Neural cell (in vitro differentiated cells): ENCODE data around the gene KIF16B. TPM values are rescaled to one million over a fixed set of nuclear protein-coding genes. Genes with fewer than 3 reads are reported as not detected.

Source experiments
- H2AFZ ChIP-seq: fragments of 200-600, 300-800 bp; sonication (generic), shearing (Covaris generic); 2 replicates; pipeline ENCODE4 v1.6.0; 2014; ENCODE audit warnings: low read depth, mild to moderate bottlenecking, antibody characterized with exemption, low read length, moderate library complexity
- H3F3A ChIP-seq: fragments of 200-600 bp; shearing (Covaris generic); 2 replicates; pipeline ENCODE4 v1.6.1; 2016; ENCODE audit warnings: mild to moderate bottlenecking, moderate library complexity, mixed read lengths, antibody characterized with exemption, low read length; ENCODE audit not compliant: insufficient read depth, poor library complexity, severe bottlenecking
- H3K27ac ChIP-seq: fragments of 200-600, 300-800 bp; sonication (generic), shearing (Covaris generic); 2 replicates; pipeline ENCODE4 v1.5.1; 2014; ENCODE audit warnings: mild to moderate bottlenecking, low read length, moderate library complexity
- H3K27me3 ChIP-seq: fragments of 300-800, 200-600 bp; sonication (generic), shearing (Covaris generic); 2 replicates; pipeline ENCODE4 v1.6.0; 2014; ENCODE audit warnings: mild to moderate bottlenecking, low read depth, low read length, moderate library complexity; ENCODE audit not compliant: insufficient read depth
- H3K36me3 ChIP-seq: fragments of 300-800, 200-600 bp; sonication (generic), shearing (Covaris generic); 2 replicates; pipeline ENCODE4 v1.5.1; 2014; ENCODE audit warnings: mild to moderate bottlenecking, antibody characterized with exemption, low read length, moderate library complexity; ENCODE audit not compliant: insufficient read depth
- H3K4me2 ChIP-seq: fragments of 300-800, 200-600 bp; sonication (generic), shearing (Covaris generic); 2 replicates; pipeline ENCODE4 v1.6.0; 2014; ENCODE audit warnings: mild to moderate bottlenecking, low read length
- H3K4me3 ChIP-seq: fragments of 300-800, 200-600 bp; sonication (generic), shearing (Covaris generic); 2 replicates; pipeline ENCODE4 v1.5.1; 2014; ENCODE audit warnings: mild to moderate bottlenecking, low read length, moderate library complexity
- H3K79me2 ChIP-seq: fragments of 200-600 bp; shearing (Covaris generic); replicated peaks from 2 replicates; pipeline ENCODE4 v1.6.0; 2014; ENCODE audit warnings: mild to moderate bottlenecking, low read length, moderate library complexity; ENCODE audit not compliant: insufficient read depth
- H3K9ac ChIP-seq: fragments of 300-800, 200-600 bp; sonication (generic), shearing (Covaris generic); 2 replicates; pipeline ENCODE4 v1.6.1; 2016; ENCODE audit warnings: mild to moderate bottlenecking, low read length, mixed read lengths
- H3K9me2 ChIP-seq: fragments of 200-600 bp; shearing (Covaris generic); 2 replicates; pipeline ENCODE4 v1.6.1; 2016; ENCODE audit warnings: mild to moderate bottlenecking, low read length, mixed read lengths; ENCODE audit not compliant: insufficient read depth
- H3K9me3 ChIP-seq: fragments of 200-600, 300-800 bp; sonication (generic), shearing (Covaris generic); 2 replicates; pipeline ENCODE4 v1.6.1; 2016; ENCODE audit warnings: mild to moderate bottlenecking, mixed run types, low read length, moderate library complexity, mixed read lengths
- H4K20me1 ChIP-seq: fragments of 200-600 bp; shearing (Covaris generic); 2 replicates; pipeline ENCODE4 v1.6.1; 2016; ENCODE audit warnings: mild to moderate bottlenecking, mixed run types; ENCODE audit not compliant: insufficient read depth
- EP300 ChIP-seq: fragments of 450-650 bp; conservative IDR thresholded peaks from 2 replicates; pipeline ENCODE4 v1.6.1; 2014; ENCODE audit warnings: antibody characterized with exemption, mild to moderate bottlenecking, moderate library complexity; ENCODE audit not compliant: poor library complexity, severe bottlenecking
- EZH2 ChIP-seq: fragments of 200-600, 300-800 bp; shearing (Covaris generic), sonication (generic); IDR thresholded peaks from 2 replicates; pipeline ENCODE4 v1.6.1; 2014; ENCODE audit warnings: antibody characterized with exemption, low read length, borderline replicate concordance, mild to moderate bottlenecking; ENCODE audit not compliant: insufficient read depth, poor library complexity, severe bottlenecking
- MXI1 ChIP-seq: fragments of 450-650 bp; conservative IDR thresholded peaks from 2 replicates; pipeline ENCODE4 v1.6.1; 2014; ENCODE audit warnings: antibody characterized with exemption, mild to moderate bottlenecking; ENCODE audit not compliant: poor library complexity, severe bottlenecking
- POLR2AphosphoS5 ChIP-seq: IDR thresholded peaks from 2 replicates; pipeline ENCODE4 v1.6.1; 2012
- RAD21 ChIP-seq: fragments of 450-650 bp; conservative IDR thresholded peaks from 2 replicates; pipeline ENCODE4 v1.6.1; 2014; ENCODE audit warnings: antibody characterized with exemption, mild to moderate bottlenecking, moderate library complexity
- REST ChIP-seq: IDR thresholded peaks from 2 replicates; pipeline ENCODE4 v1.6.1; 2012; ENCODE audit warnings: borderline replicate concordance
- SMC3 ChIP-seq: fragments of 450-650 bp; conservative IDR thresholded peaks from 2 replicates; pipeline ENCODE4 v1.6.1; 2014; ENCODE audit warnings: antibody characterized with exemption, mild to moderate bottlenecking, moderate library complexity; ENCODE audit not compliant: poor library complexity
- TAF1 ChIP-seq: IDR thresholded peaks from 2 replicates; pipeline ENCODE4 v1.6.1; 2012; ENCODE audit warnings: low read depth
- polyA plus RNA-seq: library from polyadenylated mRNA; depleted of rRNA; stranded (reverse); fragments of >200 nt; gene quantifications from 2 replicates; pipeline ENCODE4 v1.2.3, GENCODE V29; 2014
- TF ChIP-seq, protein P1 (sequence below): fragments of 450-650 bp; IDR thresholded peaks from 2 replicates; pipeline ENCODE4 v1.5.1; 2014; ENCODE audit warnings: antibody characterized with exemption, mild to moderate bottlenecking, moderate library complexity; ENCODE audit not compliant: poor library complexity, severe bottlenecking

KIF16B gene
- polyA plus RNA-seq, 1 donor from 2014 or later, result 3.8 TPM

GRCh38 chr20:16590041-16590633, 16.9 kb upstream of the KIF16B start:
- H2AFZ ChIP-seq, result no peak overlapping the region
- H3K9ac ChIP-seq, result peak overlapping the region; percentile 18
- H3F3A ChIP-seq, result no peaks in the 10 kb centered on the region
- H4K20me1 ChIP-seq, result no peaks in the 10 kb centered on the region
- H3K27me3 ChIP-seq, result no peaks in the 10 kb centered on the region
- TF ChIP-seq TAF1, result no peak
- no peak for TF ChIP-seq RAD21
- TF ChIP-seq EP300, result peak; percentile 89
- TF ChIP-seq POLR2AphosphoS5, result peak; percentile 50
- TF ChIP-seq EZH2, result no peak
- TF ChIP-seq, protein P1, sequence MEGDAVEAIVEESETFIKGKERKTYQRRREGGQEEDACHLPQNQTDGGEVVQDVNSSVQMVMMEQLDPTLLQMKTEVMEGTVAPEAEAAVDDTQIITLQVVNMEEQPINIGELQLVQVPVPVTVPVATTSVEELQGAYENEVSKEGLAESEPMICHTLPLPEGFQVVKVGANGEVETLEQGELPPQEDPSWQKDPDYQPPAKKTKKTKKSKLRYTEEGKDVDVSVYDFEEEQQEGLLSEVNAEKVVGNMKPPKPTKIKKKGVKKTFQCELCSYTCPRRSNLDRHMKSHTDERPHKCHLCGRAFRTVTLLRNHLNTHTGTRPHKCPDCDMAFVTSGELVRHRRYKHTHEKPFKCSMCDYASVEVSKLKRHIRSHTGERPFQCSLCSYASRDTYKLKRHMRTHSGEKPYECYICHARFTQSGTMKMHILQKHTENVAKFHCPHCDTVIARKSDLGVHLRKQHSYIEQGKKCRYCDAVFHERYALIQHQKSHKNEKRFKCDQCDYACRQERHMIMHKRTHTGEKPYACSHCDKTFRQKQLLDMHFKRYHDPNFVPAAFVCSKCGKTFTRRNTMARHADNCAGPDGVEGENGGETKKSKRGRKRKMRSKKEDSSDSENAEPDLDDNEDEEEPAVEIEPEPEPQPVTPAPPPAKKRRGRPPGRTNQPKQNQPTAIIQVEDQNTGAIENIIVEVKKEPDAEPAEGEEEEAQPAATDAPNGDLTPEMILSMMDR, result no peak
- no peak for TF ChIP-seq REST
- no peak for TF ChIP-seq SMC3
- TF ChIP-seq MXI1, result no peak
- no peaks in the 10 kb centered on the region for H3K36me3 ChIP-seq
- H3K4me2 ChIP-seq, result no peak overlapping the region
- H3K4me3 ChIP-seq, result peak overlapping the region; percentile 33
- H3K9me3 ChIP-seq, result no peaks in the 10 kb centered on the region
- H3K9me2 ChIP-seq, result no peaks in the 10 kb centered on the region
- peak overlapping the region; percentile 75 for H3K27ac ChIP-seq
- no peaks in the 10 kb centered on the region for H3K79me2 ChIP-seq

DNA sequence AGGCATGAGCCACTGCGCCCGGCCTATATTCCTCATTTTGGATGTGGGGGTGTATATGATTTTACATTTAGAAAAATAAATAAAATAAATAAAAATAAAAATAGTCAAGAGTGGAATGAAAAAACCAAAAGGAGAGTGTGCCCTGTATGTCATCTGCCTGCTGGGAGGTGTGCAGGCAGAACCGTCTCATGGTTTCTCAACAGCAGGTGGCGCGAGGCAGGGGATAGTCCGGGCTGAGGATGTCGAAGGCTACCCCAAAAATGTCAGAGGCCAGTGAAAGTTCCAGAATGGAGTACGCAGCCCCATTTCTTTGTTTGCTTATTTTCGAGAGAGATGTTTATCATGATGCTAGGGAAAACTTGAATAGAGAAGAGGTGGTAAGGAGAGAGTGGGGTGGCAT, 16.4 kb upstream of the KIF16B start:
- Histone ChIP-seq H3K79me2 (no peaks in the 10 kb centered on the region), H3K27me3 (no peaks in the 10 kb centered on the region), H3K9me2 (no peaks in the 10 kb centered on the region), H2AFZ (no peak overlapping the region), H3K27ac (peak overlapping the region; percentile 75), H4K20me1 (no peaks in the 10 kb centered on the region), H3K9ac (peak overlapping the region; percentile 18), H3K36me3 (no peaks in the 10 kb centered on the region), H3K4me3 (peak overlapping the region; percentile 30), H3F3A (no peaks in the 10 kb centered on the region), H3K4me2 (no peak overlapping the region), H3K9me3 (no peaks in the 10 kb centered on the region)
- TF ChIP-seq, protein P1, result no peak
- TF ChIP-seq POLR2AphosphoS5 (no peak), EZH2 (no peak), EP300 (no peak), SMC3 (no peak), TAF1 (no peak), RAD21 (no peak), REST (no peak), MXI1 (no peak)
